H9 (cell line): ENCODE data around the gene IKBKG. TPM values are rescaled to one million over a fixed set of nuclear protein-coding genes. Genes with fewer than 3 reads are reported as not detected.

Experiments
- DNase-seq: peaks from one replicate; pipeline ENCODE4 v3.0.0-alpha.2; 2017
- H2AFZ ChIP-seq: one replicate; pipeline ENCODE4 v1.6.1; 2013; ENCODE audit warnings: mild to moderate bottlenecking, low read length, control low read depth, moderate library complexity
- H2AK5ac ChIP-seq: 2 replicates; pipeline ENCODE4 v1.6.1; 2013; ENCODE audit warnings: low read length, control low read depth, mixed read lengths; ENCODE audit not compliant: insufficient read length
- H2BK120ac ChIP-seq: one replicate; pipeline ENCODE4 v1.6.1; 2013; ENCODE audit warnings: low read depth, mild to moderate bottlenecking, low read length, control low read depth, inconsistent platforms; ENCODE audit not compliant: poor library complexity, severe bottlenecking
- H2BK12ac ChIP-seq: 2 replicates; pipeline ENCODE4 v1.6.1; 2013; ENCODE audit warnings: low read length, control low read depth, mixed read lengths, low read depth; ENCODE audit not compliant: insufficient read length
- H2BK15ac ChIP-seq: 2 replicates; pipeline ENCODE4 v1.6.1; 2013; ENCODE audit warnings: low read depth, low read length, control low read depth
- H2BK20ac ChIP-seq: one replicate; pipeline ENCODE4 v1.6.1; 2013; ENCODE audit warnings: low read depth, mild to moderate bottlenecking, low read length, control low read depth, inconsistent platforms; ENCODE audit not compliant: poor library complexity, severe bottlenecking
- H2BK5ac ChIP-seq: 2 replicates; pipeline ENCODE4 v1.6.1; 2013; ENCODE audit warnings: low read length, control low read depth, mixed read lengths; ENCODE audit not compliant: insufficient read length
- H3K14ac ChIP-seq: 2 replicates; pipeline ENCODE4 v1.6.1; 2013; ENCODE audit warnings: low read length, control low read depth; ENCODE audit not compliant: insufficient read depth
- H3K18ac ChIP-seq: 2 replicates; pipeline ENCODE4 v1.6.1; 2013; ENCODE audit warnings: low read depth, mild to moderate bottlenecking, mixed read lengths, low read length, control low read depth; ENCODE audit not compliant: insufficient read length
- H3K23ac ChIP-seq: 2 replicates; pipeline ENCODE4 v1.6.1; 2013; ENCODE audit warnings: low read length, control low read depth, mixed read lengths, low read depth; ENCODE audit not compliant: insufficient read length
- H3K23me2 ChIP-seq: 2 replicates; pipeline ENCODE4 v1.6.1; 2013; ENCODE audit warnings: low read depth, mild to moderate bottlenecking, mixed read lengths, low read length, control low read depth; ENCODE audit not compliant: insufficient read length, poor library complexity, severe bottlenecking
- H3K27ac ChIP-seq: 2 replicates; pipeline ENCODE4 v1.5.1; 2013; ENCODE audit warnings: low read length, control low read depth, mixed read lengths, low read depth; ENCODE audit not compliant: insufficient read length
- H3K27me3 ChIP-seq: 2 replicates; pipeline ENCODE4 v1.6.1; 2013; ENCODE audit warnings: low read length, control low read depth, inconsistent platforms; ENCODE audit not compliant: insufficient read depth
- H3K4ac ChIP-seq: 2 replicates; pipeline ENCODE4 v1.6.1; 2013; ENCODE audit warnings: low read depth, mild to moderate bottlenecking, control low read depth, inconsistent platforms, low read length, moderate library complexity
- H3K4me1 ChIP-seq: 2 replicates; pipeline ENCODE4 v1.6.1; 2013; ENCODE audit warnings: low read length, control low read depth, inconsistent platforms; ENCODE audit not compliant: insufficient read depth
- H3K4me2 ChIP-seq: 2 replicates; pipeline ENCODE4 v1.6.1; 2013; ENCODE audit warnings: low read length, control low read depth, mixed read lengths; ENCODE audit not compliant: insufficient read length, insufficient read depth
- H3K56ac ChIP-seq: 2 replicates; pipeline ENCODE4 v1.6.1; 2013; ENCODE audit warnings: low read depth, mild to moderate bottlenecking, mixed read lengths, low read length, control low read depth; ENCODE audit not compliant: insufficient read length
- H3K79me1 ChIP-seq: 2 replicates; pipeline ENCODE4 v1.6.1; 2013; ENCODE audit warnings: low read depth, mild to moderate bottlenecking, moderate library complexity, low read length, control low read depth, inconsistent platforms; ENCODE audit not compliant: insufficient read depth, poor library complexity, severe bottlenecking
- H3K79me2 ChIP-seq: 2 replicates; pipeline ENCODE4 v1.6.1; 2013; ENCODE audit warnings: low read length, control low read depth, inconsistent platforms; ENCODE audit not compliant: insufficient read depth
- H3K9ac ChIP-seq: 2 replicates; pipeline ENCODE4 v1.6.1; 2013; ENCODE audit warnings: low read length, control low read depth, mixed read lengths; ENCODE audit not compliant: insufficient read length; ENCODE audit errors: extremely low read depth
- H3K9me3 ChIP-seq: one replicate; pipeline ENCODE4 v1.6.1; 2013; ENCODE audit warnings: low read depth, low read length, inconsistent platforms; ENCODE audit not compliant: control insufficient read depth
- H3T11ph ChIP-seq: one replicate; pipeline ENCODE4 v1.6.1; 2013; ENCODE audit warnings: mild to moderate bottlenecking, low read length, control low read depth, inconsistent platforms
- H4K20me1 ChIP-seq: one replicate; pipeline ENCODE4 v1.6.1; 2013; ENCODE audit not compliant: control insufficient read depth, insufficient read length, insufficient read depth
- H4K5ac ChIP-seq: 2 replicates; pipeline ENCODE4 v1.6.1; 2013; ENCODE audit warnings: low read depth, mild to moderate bottlenecking, mixed read lengths, low read length, control low read depth; ENCODE audit not compliant: insufficient read length
- H4K8ac ChIP-seq: replicated peaks from 2 replicates; pipeline ENCODE4 v1.6.1; 2013; ENCODE audit warnings: low read length, control low read depth, mixed read lengths, low read depth; ENCODE audit not compliant: insufficient read length
- H4K91ac ChIP-seq: 2 replicates; pipeline ENCODE4 v1.6.1; 2013; ENCODE audit warnings: low read depth, mild to moderate bottlenecking, moderate library complexity, mixed read lengths, low read length, control low read depth; ENCODE audit not compliant: insufficient read length
- H3K27ac Mint-ChIP-seq, 3 experiments: 2 replicates in 2 of 3; 3 replicates in 1 of 3; pipeline ENCODE4 v1.8.0; 2020 to 2021; ENCODE audit warnings: mixed read lengths in 3 of 3, mild to moderate bottlenecking in 1 of 3, moderate library complexity in 1 of 3
- H3K27me3 Mint-ChIP-seq: 2 replicates; pipeline ENCODE4 v1.8.0; 2021; ENCODE audit warnings: low read depth, mild to moderate bottlenecking, moderate library complexity, mixed read lengths
- H3K36me3 Mint-ChIP-seq, 3 experiments: 2 replicates in 2 of 3; 3 replicates in 1 of 3; pipeline ENCODE4 v1.8.0; 2020 to 2021; ENCODE audit warnings: low read depth in 3 of 3, mixed read lengths in 3 of 3; ENCODE audit not compliant: insufficient read depth in 1 of 3
- H3K4me1 Mint-ChIP-seq, 2 experiments: 2 replicates each; pipeline ENCODE4 v1.8.0; 2020; ENCODE audit warnings: mixed read lengths in 2 of 2
- H3K4me3 Mint-ChIP-seq, 2 experiments: 2 replicates in 1 of 2; 3 replicates in 1 of 2; pipeline ENCODE4 v1.8.0; 2020 to 2021; ENCODE audit warnings: mild to moderate bottlenecking in 2 of 2, mixed read lengths in 2 of 2, moderate library complexity in 1 of 2
- H3K9me3 Mint-ChIP-seq, 2 experiments: 2 replicates in 1 of 2; 3 replicates in 1 of 2; pipeline ENCODE4 v1.8.0; 2020; ENCODE audit warnings: mild to moderate bottlenecking in 2 of 2, mixed read lengths in 2 of 2, moderate library complexity in 1 of 2
- WGBS: extraction: QIAGEN DNeasy Blood & Tissue Kit; methylation state at CpG from one replicate; pipeline ENCODE4 v1.1.7; 2013; ENCODE audit warnings: missing lambda C conversion rate, low lambda C conversion rate, mixed read lengths; ENCODE audit not compliant: insufficient read length; ENCODE audit errors: extremely low coverage; 5-methylcytosine and 5-hydroxymethylcytosine counted together
- total RNA-seq: library from RNA; stranded (reverse); gene quantifications from 2 replicates; pipeline ENCODE4 v1.2.1, GENCODE V29; 2021
- TF ChIP-seq, protein P1 (sequence below): fragments of 200-600 bp; sonication (generic); conservative IDR thresholded peaks from 3 replicates; pipeline ENCODE4 v1.8.0; 2021; ENCODE audit warnings: antibody characterized with exemption, mild to moderate bottlenecking

The IKBKG gene
- total RNA-seq, 1 experiment from 2014 or later, result 17.8 TPM

DNA sequence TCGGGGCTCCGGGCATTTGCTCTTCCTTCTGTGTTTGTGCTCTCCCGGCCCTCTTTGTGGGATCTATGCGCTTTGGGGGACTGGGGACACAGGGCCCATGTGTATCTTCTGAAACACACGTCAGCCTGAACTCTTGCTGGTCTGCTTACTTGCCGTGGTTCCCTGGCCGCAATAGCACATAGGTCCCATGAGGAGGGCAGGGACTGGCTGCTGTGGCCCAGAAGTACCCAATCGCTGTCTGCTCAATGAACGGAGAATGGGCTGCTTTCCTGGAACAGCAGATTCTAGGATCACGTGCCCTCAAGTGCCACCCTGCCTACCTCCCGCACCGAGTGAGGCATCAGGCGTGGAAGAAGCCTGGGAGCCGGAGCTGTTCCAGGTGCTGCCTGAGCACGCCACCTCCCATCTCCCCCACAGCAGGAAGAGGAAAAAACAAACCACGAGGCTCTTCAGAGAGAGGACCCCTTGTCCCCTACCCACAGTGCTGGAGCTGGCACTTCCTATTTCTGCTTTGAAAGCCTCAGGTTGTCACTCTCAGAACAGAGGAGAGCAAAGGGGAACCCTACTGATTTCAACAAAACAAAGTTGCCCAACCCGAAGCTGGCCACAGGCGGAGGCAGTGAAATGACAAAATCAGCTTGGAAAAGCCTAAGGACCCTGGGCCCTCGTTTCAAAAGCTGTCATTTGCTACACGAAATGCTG, 4.5 kb upstream of the IKBKG start:
- Histone ChIP-seq H4K8ac (no peak overlapping the region), H3K79me1 (no peaks in the 10 kb centered on the region), H2BK12ac (no peak overlapping the region), H2AK5ac (no peak overlapping the region), H3K23ac (no peak overlapping the region), H3K56ac (no peak overlapping the region), H4K5ac (no peak overlapping the region), H2BK5ac (no peak overlapping the region), H2BK20ac (no peak overlapping the region), H3K27ac (no peak overlapping the region), H2AFZ (no peak overlapping the region), H3K4ac (no peak overlapping the region), H2BK120ac (no peak overlapping the region), H3K23me2 (peaks cover 3% of the 10 kb centered on the region), H3K14ac (no peak overlapping the region), H3T11ph (no peak overlapping the region), H3K4me2 (no peak overlapping the region), H2BK15ac (no peak overlapping the region), H4K20me1 (no peaks in the 10 kb centered on the region), H4K91ac (no peak overlapping the region), H3K18ac (no peak overlapping the region), H3K9ac (no peak overlapping the region), H3K27me3 (no peaks in the 10 kb centered on the region), H3K9me3 (peaks cover 39% of the 10 kb centered on the region), H3K4me1 (no peaks in the 10 kb centered on the region), H3K79me2 (no peaks in the 10 kb centered on the region)
- H3K27me3 Mint-ChIP-seq, result peaks cover 2% of the 10 kb centered on the region
- peaks cover 28 to 54% (median 46%) of the 10 kb centered on the region in 3 experiments for H3K36me3 Mint-ChIP-seq
- WGBS, result no CpG with 5 or more reads among the region's 20 CpGs
- DNase-seq, result no peak
- no peak overlapping the region for H3K4me3 Mint-ChIP-seq
- H3K27ac Mint-ChIP-seq, result no peak overlapping the region; a peak in 1 of 7 replicates
- H3K9me3 Mint-ChIP-seq, result peaks cover 50 to 68% of the 10 kb centered on the region in 2 experiments
- H3K4me1 Mint-ChIP-seq, result peaks cover 2 to 8% of the 10 kb centered on the region in 2 experiments; a peak in 3 of 4 replicates
- TF ChIP-seq, protein P1, sequence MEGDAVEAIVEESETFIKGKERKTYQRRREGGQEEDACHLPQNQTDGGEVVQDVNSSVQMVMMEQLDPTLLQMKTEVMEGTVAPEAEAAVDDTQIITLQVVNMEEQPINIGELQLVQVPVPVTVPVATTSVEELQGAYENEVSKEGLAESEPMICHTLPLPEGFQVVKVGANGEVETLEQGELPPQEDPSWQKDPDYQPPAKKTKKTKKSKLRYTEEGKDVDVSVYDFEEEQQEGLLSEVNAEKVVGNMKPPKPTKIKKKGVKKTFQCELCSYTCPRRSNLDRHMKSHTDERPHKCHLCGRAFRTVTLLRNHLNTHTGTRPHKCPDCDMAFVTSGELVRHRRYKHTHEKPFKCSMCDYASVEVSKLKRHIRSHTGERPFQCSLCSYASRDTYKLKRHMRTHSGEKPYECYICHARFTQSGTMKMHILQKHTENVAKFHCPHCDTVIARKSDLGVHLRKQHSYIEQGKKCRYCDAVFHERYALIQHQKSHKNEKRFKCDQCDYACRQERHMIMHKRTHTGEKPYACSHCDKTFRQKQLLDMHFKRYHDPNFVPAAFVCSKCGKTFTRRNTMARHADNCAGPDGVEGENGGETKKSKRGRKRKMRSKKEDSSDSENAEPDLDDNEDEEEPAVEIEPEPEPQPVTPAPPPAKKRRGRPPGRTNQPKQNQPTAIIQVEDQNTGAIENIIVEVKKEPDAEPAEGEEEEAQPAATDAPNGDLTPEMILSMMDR, result no peak
